Measurements from ENCODE around the gene ZBTB44. TPM values are rescaled to one million over a fixed set of nuclear protein-coding genes. Genes with fewer than 3 reads are reported as not detected.
"Not testable (repeated sequence)": the region's sequence is repeated elsewhere in the genome, so short reads cannot be mapped to it uniquely, and the experiment has no call there.

The ZBTB44 gene
- polyA plus RNA-seq, 1 of the 3 experiments (the other 2 are of a cell fraction): 5.0 TPM

GRCh38 chr11:130282111-130282510 is 32.6 kb downstream of the ZBTB44 start:
- Histone ChIP-seq H3K9me3 (peaks cover 19% of the 10 kb centered on the region; the same call in 1 of the 2 replicates), H3K27ac (ENCODE audit: low read depth in 2 of 2, low read length in 1 of 2) (no peak overlapping the region), H3K9ac (no peak overlapping the region), H3K4me2 (no peak overlapping the region), H3F3A (replicated peaks; ENCODE audit: insufficient read depth) (no peaks in the 10 kb centered on the region), H3K27me3 (ENCODE audit: insufficient read depth) (no peaks in the 10 kb centered on the region), H4K20me1 (ENCODE audit: insufficient read depth) (no peaks in the 10 kb centered on the region), H3K36me3 (replicated peaks in 1 of 2; ENCODE audit: control insufficient read depth in 1 of 2, insufficient read depth in 2 of 2, low read length in 1 of 2) (peaks cover 0 to 24% of the 10 kb centered on the region in 2 experiments), H3K9me2 (no peaks in the 10 kb centered on the region), H2AFZ (ENCODE audit: low read depth) (no peak overlapping the region), H3K4me1 (ENCODE audit: control insufficient read depth in 1 of 2, insufficient read depth in 2 of 2, low read depth in 1 of 2, low read length in 1 of 2) (no peaks in the 10 kb centered on the region), H3K79me2 (ENCODE audit: insufficient read depth) (peaks cover 5% of the 10 kb centered on the region; the same call in 1 of the 2 replicates), H3K4me3 (ENCODE audit: low read depth in 2 of 2, low read length in 1 of 2) (no peak overlapping the region)
- ChIA-PET POLR2A (no interaction called here), CTCF (interaction anchor here (0.6 to 1.2 kb wide), 2 partner anchors 22 to 31 kb away, joined by 3 read pairs; no protein-coding TSS in a partner anchor)
- no peak for DNase-seq
- TF ChIP-seq CHD2 (IDR thresholded peaks at IDR 0.05; ENCODE audit: low read length, partially characterized antibody) (no peak), FOXJ3 (CRISPR knock-in tag; IDR thresholded peaks at IDR 0.05) (no peak), RAD21 (IDR thresholded peaks at IDR 0.05; ENCODE audit: low read length) (no peak), FOSL2 (IDR thresholded peaks at IDR 0.05; ENCODE audit: borderline replicate concordance, low read depth) (no peak), CTCF (IDR thresholded peaks at IDR 0.05) (no peak), MAX (IDR thresholded peaks at IDR 0.05; ENCODE audit: low read depth) (no peak), SIN3A (IDR thresholded peaks at IDR 0.05; ENCODE audit: borderline replicate concordance, low read depth, low read length) (no peak), IRF3 (IDR thresholded peaks at IDR 0.05; ENCODE audit: low read depth, low read length) (no peak), TAF1 (IDR thresholded peaks at IDR 0.05; ENCODE audit: borderline replicate concordance, low read depth, low read length) (no peak), NFIC (IDR thresholded peaks at IDR 0.05; ENCODE audit: borderline replicate concordance) (no peak), USF2 (IDR thresholded peaks at IDR 0.05; ENCODE audit: borderline replicate concordance, low read depth, low read length) (no peak), YY1 (IDR thresholded peaks at IDR 0.05; ENCODE audit: low read depth) (no peak), TCF12 (IDR thresholded peaks at IDR 0.05) (no peak), REST (IDR thresholded peaks at IDR 0.05; ENCODE audit: low read depth, low read length) (no peak), FOXM1 (IDR thresholded peaks at IDR 0.05; ENCODE audit: low read depth) (no peak), POLR2AphosphoS5 (IDR thresholded peaks at IDR 0.05; ENCODE audit: low read depth, low read length) (no peak)
- 98% methylated on average over 2 of the region's 2 CpGs for WGBS (ENCODE audit: low lambda C conversion rate)

- H3K9ac ChIP-seq; H3K27ac ChIP-seq (ENCODE audit: low read depth in 2 of 2, low read length in 1 of 2); H3K4me3 ChIP-seq (ENCODE audit: low read depth in 2 of 2, low read length in 1 of 2); H2AFZ ChIP-seq (ENCODE audit: low read depth); H3K27me3 ChIP-seq (ENCODE audit: insufficient read depth); POLR2A ChIA-PET; H3K4me1 ChIP-seq (ENCODE audit: control insufficient read depth in 1 of 2, insufficient read depth in 2 of 2, low read depth in 1 of 2, low read length in 1 of 2); H3F3A ChIP-seq (replicated peaks; ENCODE audit: insufficient read depth); H4K20me1 ChIP-seq (ENCODE audit: insufficient read depth); H3K4me2 ChIP-seq; H3K79me2 ChIP-seq (ENCODE audit: insufficient read depth); H3K9me2 ChIP-seq; DNase-seq: not testable (repeated sequence)
- 95% methylated on average over 6 of the region's 6 CpGs for WGBS (ENCODE audit: low lambda C conversion rate)
- CTCF ChIA-PET: interaction anchor here (0.6 to 1.2 kb wide), 2 partner anchors 23 to 31 kb away, joined by 3 read pairs; no protein-coding TSS in a partner anchor
- H3K9me3 ChIP-seq: peaks cover 19% of the 10 kb centered on the region; the same call in 1 of the 2 replicates
- H3K36me3 ChIP-seq (replicated peaks in 1 of 2; ENCODE audit: control insufficient read depth in 1 of 2, insufficient read depth in 2 of 2, low read length in 1 of 2): peaks cover 0 to 27% of the 10 kb centered on the region in 2 experiments
Observed at GRCh38 chr11:130281341-130281740, 33.4 kb downstream of the ZBTB44 start.

All from SK-N-SH (cell line).